Measurements from ENCODE around the gene PGP.

PGP gene

GRCh38 chr16:2208308-2208707 lies 6.3 kb downstream of the PGP start:
- Histone ChIP-seq H3K36me3 (ENCODE audit: insufficient read depth) (no peaks in the 10 kb centered on the region), H3K4me1 (ENCODE audit: low read depth, poor library complexity, severe bottlenecking) (peaks cover 25% of the 10 kb centered on the region), H4K20me1 (ENCODE audit: insufficient read depth) (no peaks in the 10 kb centered on the region)

GRCh38 chr16:2207872-2208271 lies 6.8 kb downstream of the PGP start:
- Histone ChIP-seq H3K36me3 (ENCODE audit: insufficient read depth) (no peaks in the 10 kb centered on the region), H3K9ac (no peak overlapping the region), H2AFZ (ENCODE audit: low read depth) (no peak overlapping the region)

More at GRCh38 chr16:2208308-2208707, 6.3 kb downstream of the PGP start:
- Histone ChIP-seq H3K4me3 (IDR thresholded peaks at IDR 0.05; ENCODE audit: insufficient read depth, low read depth, low read length) (no peak overlapping the region), H2AFZ (ENCODE audit: low read depth) (no peak overlapping the region), H3K27ac (no peak overlapping the region), H3K79me2 (ENCODE audit: insufficient read depth, low read depth) (peaks cover 17% of the 10 kb centered on the region), H3K9ac (no peak overlapping the region), H3K27me3 (ENCODE audit: insufficient read depth, low read depth) (no peaks in the 10 kb centered on the region), H3K4me2 (no peak overlapping the region)
- TF ChIP-seq, protein P1, sequence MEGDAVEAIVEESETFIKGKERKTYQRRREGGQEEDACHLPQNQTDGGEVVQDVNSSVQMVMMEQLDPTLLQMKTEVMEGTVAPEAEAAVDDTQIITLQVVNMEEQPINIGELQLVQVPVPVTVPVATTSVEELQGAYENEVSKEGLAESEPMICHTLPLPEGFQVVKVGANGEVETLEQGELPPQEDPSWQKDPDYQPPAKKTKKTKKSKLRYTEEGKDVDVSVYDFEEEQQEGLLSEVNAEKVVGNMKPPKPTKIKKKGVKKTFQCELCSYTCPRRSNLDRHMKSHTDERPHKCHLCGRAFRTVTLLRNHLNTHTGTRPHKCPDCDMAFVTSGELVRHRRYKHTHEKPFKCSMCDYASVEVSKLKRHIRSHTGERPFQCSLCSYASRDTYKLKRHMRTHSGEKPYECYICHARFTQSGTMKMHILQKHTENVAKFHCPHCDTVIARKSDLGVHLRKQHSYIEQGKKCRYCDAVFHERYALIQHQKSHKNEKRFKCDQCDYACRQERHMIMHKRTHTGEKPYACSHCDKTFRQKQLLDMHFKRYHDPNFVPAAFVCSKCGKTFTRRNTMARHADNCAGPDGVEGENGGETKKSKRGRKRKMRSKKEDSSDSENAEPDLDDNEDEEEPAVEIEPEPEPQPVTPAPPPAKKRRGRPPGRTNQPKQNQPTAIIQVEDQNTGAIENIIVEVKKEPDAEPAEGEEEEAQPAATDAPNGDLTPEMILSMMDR (conservative IDR thresholded peaks at IDR 0.05; ENCODE audit: low read depth, low read length), result no peak

GRCh38 chr16:2206780-2207433 lies 7.7 kb downstream of the PGP start:
- no peak overlapping the region for H3K4me3 ChIP-seq (IDR thresholded peaks at IDR 0.05; ENCODE audit: insufficient read depth, low read depth, low read length)
- no peak overlapping the region for H3K9ac ChIP-seq
- no peaks in the 10 kb centered on the region for H3K36me3 ChIP-seq (ENCODE audit: insufficient read depth)
- H3K4me1 ChIP-seq (ENCODE audit: low read depth, poor library complexity, severe bottlenecking), result peaks cover 15% of the 10 kb centered on the region
- peaks cover 4% of the 10 kb centered on the region; the same call in 1 of the 2 replicates for H3K27me3 ChIP-seq (ENCODE audit: insufficient read depth, low read depth)
- TF ChIP-seq, protein P1 (conservative IDR thresholded peaks at IDR 0.05; ENCODE audit: low read depth, low read length), result no peak
- H4K20me1 ChIP-seq (ENCODE audit: insufficient read depth), result no peaks in the 10 kb centered on the region
- H3K4me2 ChIP-seq, result peak overlapping the region; percentile 98
- H3K79me2 ChIP-seq (ENCODE audit: insufficient read depth, low read depth), result peaks cover 7% of the 10 kb centered on the region
- no peak overlapping the region for H2AFZ ChIP-seq (ENCODE audit: low read depth)
- no peak overlapping the region for H3K27ac ChIP-seq

More at GRCh38 chr16:2207872-2208271, 6.8 kb downstream of the PGP start:
- TF ChIP-seq, protein P1 (conservative IDR thresholded peaks at IDR 0.05; ENCODE audit: low read depth, low read length), result no peak
- H3K4me1 ChIP-seq (ENCODE audit: low read depth, poor library complexity, severe bottlenecking), result peaks cover 20% of the 10 kb centered on the region
- H3K27ac ChIP-seq, result no peak overlapping the region
- no peaks in the 10 kb centered on the region for H4K20me1 ChIP-seq (ENCODE audit: insufficient read depth)
- H3K79me2 ChIP-seq (ENCODE audit: insufficient read depth, low read depth), result peaks cover 13% of the 10 kb centered on the region
- no peaks in the 10 kb centered on the region for H3K27me3 ChIP-seq (ENCODE audit: insufficient read depth, low read depth)
- no peak overlapping the region for H3K4me2 ChIP-seq
- H3K4me3 ChIP-seq (IDR thresholded peaks at IDR 0.05; ENCODE audit: insufficient read depth, low read depth, low read length), result no peak overlapping the region

DNA sequence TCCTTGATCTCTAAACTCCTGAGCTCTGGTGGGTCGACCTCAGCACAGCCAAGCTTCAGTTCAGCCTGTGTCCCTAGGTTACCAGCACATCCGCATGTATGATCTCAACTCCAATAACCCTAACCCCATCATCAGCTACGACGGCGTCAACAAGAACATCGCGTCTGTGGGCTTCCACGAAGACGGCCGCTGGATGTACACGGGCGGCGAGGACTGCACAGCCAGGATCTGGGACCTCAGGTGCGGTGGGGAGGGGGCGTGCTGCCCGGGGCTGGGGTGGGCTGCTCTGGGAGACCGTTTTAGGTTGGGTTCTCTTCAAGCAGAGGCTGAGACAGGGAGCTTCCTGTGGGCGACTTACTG lies 8.2 kb downstream of the PGP start:
- H3K79me2 ChIP-seq (ENCODE audit: insufficient read depth, low read depth), result peaks cover 7% of the 10 kb centered on the region
- H3K4me3 ChIP-seq (IDR thresholded peaks at IDR 0.05; ENCODE audit: insufficient read depth, low read depth, low read length), result no peak overlapping the region
- TF ChIP-seq, protein P1 (conservative IDR thresholded peaks at IDR 0.05; ENCODE audit: low read depth, low read length), result no peak
- H3K4me1 ChIP-seq (ENCODE audit: low read depth, poor library complexity, severe bottlenecking), result peaks cover 15% of the 10 kb centered on the region
- peaks cover 8% of the 10 kb centered on the region; the same call in 1 of the 2 replicates for H3K27me3 ChIP-seq (ENCODE audit: insufficient read depth, low read depth)
- peak overlapping the region; percentile 87; the same call in 1 of the 2 replicates for H3K9ac ChIP-seq
- peak overlapping the region; percentile 98 for H3K4me2 ChIP-seq
- no peaks in the 10 kb centered on the region for H4K20me1 ChIP-seq (ENCODE audit: insufficient read depth)
- H3K36me3 ChIP-seq (ENCODE audit: insufficient read depth), result no peaks in the 10 kb centered on the region
- H2AFZ ChIP-seq (ENCODE audit: low read depth), result no peak overlapping the region
- H3K27ac ChIP-seq, result no peak overlapping the region
